SIG-M5 treated with dmso at 0.1 percent for 504 hours (cell line): ENCODE results near the gene DIAPH1.
A peak's percentile ranks its signal among the peaks of the same experiment; 100 is the strongest.
"Not testable (repeated sequence)": the region's sequence is repeated elsewhere in the genome, so short reads cannot be mapped to it uniquely, and the experiment has no call there.

Experiments used
- DNase-seq: peaks from one replicate; lab custom pipeline; 2025; ENCODE audit not compliant: unreplicated experiment; lab: John Stamatoyannopoulos, UW

Gene DIAPH1

GRCh38 chr5:141613344-141613743 is 5.5 kb downstream of the DIAPH1 start:
- no peak for DNase-seq

DNA sequence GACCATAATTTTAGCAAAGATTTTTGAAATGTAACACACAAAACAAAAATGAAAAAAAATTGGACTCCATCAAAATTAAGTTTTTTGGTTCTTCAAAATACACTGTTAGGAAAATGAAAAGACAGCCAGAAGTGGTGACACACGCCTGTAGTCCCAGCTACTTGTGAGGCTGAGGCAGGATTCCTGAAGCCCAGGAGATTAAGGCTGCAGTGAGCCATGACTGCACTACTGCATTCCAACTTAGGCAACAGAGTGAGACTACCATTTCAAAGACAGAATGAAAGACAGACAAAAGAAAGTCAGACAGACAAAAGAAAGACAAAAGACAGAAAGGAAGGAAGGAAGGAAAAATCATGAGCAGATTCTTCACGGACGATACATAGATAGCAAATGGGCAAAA is 7.5 kb downstream of the DIAPH1 start:
- DNase-seq = no peak

DNA sequence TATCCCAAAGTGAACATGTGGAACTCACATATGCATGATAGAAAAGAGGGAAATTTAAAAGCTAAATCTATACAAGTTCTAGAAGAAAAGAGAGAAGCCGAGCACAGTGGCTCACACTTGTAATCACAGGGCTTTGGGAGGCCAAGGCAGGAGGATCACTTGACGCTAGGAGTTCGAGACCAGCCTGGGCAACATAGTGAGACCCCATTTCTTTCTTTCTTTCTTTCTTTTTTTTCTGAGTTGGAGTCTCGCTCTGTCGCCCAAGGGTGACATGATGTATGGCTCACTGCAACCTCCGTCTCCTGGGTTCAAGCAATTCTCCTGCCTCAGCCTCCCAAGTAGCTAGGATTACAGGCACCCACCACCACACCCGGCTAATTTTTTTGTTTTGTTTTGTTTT is 8.9 kb downstream of the DIAPH1 start:
- not testable (repeated sequence) for DNase-seq

DNA sequence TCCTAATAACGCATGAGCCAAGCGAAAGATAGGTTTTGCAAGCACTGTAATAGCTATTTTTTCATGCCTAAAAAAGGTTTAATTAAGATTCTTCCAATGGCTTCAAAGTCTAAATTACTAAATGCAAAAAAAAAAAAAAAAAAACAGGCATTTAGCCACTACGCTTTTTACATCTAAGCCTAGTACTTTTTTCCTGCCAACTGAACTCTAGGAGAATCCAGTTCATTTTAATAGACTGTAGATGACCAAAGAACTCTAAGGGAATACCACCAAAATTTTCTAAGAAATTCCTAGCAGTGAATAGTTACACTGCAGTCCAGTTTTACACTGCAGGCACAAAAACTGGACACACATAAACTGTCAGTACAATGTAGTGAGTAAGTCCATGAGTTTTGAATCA is 9.8 kb downstream of the DIAPH1 start:
- no peak for DNase-seq

DNA sequence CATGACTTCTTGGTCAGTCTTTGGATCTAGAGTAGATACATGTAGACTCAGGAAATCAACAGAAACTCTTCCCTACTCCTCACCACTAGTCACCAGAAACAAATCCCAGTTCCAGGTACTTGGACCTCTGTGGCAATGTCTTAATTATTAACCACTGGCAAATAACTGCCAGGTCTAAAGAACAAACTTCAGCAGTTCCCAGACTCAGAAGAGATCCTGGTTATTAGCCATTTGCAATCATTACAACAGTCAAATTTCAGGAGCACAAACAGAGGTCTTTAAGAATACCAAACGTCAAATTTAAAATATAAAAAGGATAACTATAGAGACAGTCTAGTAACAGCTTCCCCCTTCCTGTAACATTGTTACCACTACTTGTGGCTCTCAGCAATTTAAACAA is 10.2 kb downstream of the DIAPH1 start:
- DNase-seq = no peak

DNA sequence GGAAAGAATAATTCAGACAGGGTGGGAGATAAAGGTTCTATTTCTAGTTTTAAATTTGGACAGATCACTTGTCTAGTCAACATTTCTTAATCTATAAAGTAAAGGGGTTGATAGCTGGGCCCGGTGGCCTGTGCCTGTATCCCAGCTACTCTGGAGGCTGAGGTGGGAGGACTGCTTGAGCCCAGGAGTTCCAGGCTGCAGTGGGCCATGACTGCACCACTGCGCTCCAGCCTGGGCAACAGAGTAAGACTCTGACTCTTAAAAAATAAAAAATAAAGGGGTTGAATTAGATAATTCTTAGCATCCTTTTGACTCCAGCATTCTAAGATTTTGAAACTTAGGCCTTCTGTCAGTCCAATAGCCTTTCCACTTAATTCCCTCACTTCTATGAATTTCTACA is 10.8 kb downstream of the DIAPH1 start:
- no peak for DNase-seq

GRCh38 chr5:141605523-141606277 is 13.1 kb downstream of the DIAPH1 start:
- peak; percentile 97 for DNase-seq

DNA sequence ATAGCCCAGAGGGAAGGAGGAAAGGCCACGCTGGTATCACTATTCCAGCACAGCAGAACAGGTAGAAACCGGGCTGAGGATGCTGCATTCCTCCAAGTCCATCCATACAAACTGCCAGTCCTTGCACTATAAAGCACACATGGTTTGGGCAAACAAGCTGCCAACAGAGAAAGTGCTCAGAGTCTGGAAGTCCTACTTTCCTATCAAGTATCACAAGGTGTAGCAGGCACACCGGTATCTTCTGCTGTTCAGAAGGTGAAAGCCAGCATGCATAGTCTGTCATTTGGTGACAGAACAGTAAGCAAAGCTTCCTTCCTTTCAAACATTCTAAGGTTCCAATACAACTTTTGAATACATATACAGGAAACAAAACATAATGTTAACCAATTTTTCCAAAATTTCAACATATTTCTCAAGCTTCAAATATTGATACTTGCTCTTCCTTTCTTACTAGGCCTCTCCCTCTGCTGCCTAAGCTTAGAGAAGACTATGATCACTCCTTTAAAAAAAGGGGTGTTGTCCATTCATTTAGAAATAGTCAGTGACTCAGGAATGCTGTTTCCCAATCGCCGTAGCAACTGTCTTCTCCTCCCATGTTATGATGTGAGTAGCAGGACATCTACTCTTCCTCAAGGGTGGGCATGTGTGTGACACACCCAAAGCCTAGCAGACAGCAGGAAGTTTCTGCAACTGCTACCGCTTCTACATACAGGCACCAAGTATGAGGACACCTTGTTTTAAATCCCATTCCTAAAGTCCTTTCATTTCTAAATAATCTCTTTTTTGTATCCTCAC is 14.7 kb downstream of the DIAPH1 start:
- peak; percentile 99 for DNase-seq

GRCh38 chr5:141602606-141603005 is 16.2 kb downstream of the DIAPH1 start:
- DNase-seq = no peak

DNA sequence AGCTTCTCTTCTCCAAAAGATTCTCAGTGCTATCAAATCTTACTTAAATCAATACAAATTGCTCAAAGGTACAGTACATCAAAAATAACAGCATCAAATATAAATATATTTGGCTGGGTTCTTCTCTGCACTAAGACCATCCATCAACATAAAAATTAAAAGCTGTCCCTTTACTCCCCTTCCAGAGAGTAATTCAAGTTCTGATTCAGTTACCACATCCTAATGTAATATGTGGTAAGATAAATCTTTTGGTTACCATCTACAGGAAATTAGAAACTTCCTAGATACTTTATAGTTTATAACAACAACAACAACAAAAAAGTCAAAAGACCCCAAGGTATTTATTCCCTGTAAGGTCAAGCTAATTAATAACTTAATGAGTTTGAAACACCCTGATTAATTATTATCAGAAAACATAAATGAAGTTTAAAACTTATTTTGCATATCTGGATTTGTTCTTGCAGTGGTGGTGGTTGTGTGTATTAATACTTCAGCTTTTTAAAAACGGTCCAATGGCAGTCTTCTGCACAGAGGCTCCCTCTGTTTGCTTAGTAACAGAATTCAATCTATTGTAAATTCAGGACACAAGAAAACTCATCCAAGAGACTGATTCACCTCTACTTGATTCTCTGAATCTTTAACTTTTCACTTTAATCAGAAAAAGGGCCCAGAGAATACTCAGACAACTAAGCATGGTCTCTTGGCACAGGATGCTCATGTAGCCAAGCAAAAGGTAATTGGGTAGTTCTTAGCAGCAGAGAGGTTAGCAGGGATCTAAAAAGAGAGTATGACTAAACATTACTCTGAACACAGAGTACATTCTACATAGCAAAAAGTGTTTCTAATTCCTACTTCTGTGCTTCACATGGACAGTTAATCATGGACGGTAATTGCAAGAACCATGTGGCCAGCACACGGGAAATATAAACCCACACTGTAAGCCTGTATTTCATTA is 20.1 kb downstream of the DIAPH1 start:
- DNase-seq = no peak

DNA sequence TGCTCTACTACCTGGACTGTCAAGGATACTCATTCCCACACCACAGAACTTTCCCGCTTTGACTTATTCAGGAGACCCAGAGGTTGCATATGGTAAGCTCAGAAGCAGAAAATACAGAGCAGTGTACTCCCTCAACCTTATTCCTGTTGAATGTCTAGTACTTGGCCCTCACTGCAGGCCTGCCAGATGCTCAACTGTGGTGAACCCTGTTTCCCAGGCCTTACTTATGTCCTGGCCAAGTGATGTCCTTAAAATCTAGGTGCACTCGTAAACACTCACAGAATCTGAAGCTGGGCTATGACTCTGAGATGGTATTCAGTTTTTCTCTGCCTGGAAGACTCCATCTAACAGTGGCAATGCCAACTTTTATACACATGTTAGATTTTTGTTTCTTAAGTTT is 21.0 kb downstream of the DIAPH1 start:
- no peak for DNase-seq

DNA sequence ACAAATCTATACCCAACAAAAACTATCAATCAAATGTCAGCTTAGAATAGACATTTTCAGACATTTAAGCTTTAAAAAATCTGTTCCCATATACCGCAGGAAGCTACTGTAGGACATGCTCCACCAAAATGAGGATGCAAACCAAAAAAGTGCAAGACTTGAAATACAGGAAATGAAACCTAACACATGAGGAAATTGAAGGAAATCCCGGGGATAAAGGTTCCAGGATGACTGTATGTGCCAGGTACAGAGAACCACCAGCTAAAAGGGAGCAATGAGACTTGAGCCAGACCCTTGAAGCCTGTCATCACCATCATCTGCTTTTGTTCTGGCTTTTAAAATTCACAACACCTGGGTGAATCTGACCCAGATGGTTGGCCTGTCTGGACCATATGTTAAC is 21.4 kb downstream of the DIAPH1 start:
- peak; percentile 68 for DNase-seq

DNA sequence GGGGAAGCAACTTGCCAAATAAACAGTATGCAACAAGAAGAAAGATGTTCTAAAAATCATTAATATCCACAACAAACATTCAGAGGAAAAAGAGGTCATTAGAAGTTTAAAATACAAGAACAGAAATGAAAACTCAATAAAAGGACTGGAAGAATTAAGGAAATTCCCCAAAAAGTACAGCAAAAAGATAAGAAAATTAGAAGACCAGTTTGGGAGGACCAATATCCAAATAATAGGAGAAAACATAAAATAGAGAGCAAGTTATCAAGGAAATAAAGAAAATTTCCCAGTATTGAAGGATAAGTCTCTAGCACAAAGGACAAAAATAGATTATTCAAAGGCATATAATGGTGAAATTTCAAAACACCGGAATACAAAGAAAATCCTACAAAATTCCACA is 21.9 kb downstream of the DIAPH1 start:
- DNase-seq = no peak

- peak; percentile 51 for DNase-seq
These were observed 28.7 kb downstream of the DIAPH1 start for GRCh38 chr5:141590127-141590526.

DNA sequence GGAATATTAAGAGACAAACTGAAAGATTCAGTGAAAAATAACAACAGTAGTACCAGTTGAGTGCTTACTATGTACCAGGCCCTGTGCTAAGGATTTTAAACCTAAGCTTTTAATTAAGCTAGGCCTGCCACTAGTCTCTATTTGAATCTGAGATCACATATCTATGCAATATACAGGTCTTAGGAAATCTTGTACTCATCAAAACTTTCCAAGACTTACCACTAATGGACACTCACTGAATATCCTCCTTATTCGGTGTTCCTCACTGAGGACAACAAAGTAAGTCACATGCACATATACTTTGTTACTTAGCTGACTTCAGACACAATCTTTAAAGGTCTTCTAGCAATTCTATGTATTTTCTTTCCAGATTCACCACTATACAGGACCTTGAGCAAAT is 32.6 kb downstream of the DIAPH1 start:
- no peak for DNase-seq

GRCh38 chr5:141585594-141585993 is 33.2 kb downstream of the DIAPH1 start:
- DNase-seq = peak; percentile 79

- no peak for DNase-seq
These were observed 44.7 kb downstream of the DIAPH1 start for GRCh38 chr5:141574122-141574510.

DNA sequence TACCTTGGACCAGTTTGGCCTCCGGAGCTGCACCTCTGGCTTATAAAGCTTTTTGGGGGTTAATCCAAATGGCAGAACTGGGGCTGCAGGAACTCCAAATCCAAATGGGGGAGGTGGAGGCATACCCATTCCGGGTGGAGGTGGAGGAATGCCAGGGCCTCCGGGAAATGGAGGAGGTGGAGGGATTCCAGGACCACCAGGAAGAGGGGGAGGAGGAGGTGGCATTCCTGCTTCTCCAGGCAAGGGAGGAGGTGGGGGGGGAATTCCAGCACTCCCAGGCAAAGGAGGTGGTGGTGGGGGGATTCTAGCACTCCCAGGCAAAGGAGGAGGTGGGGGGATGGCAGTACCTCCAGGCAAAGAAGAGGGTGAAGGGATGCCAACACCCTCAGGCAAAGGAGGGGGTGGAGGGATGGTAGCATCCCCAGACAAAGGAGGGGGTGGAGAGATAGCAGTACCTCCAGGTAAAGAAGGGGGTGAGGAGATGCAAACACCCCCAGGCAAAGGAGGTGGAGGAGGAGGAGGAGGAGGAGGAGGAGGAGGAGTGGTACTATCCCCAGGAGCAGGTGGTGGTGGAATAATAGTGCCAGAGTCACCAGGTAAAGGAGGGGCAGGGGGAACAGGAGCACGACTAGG is 45.2 kb downstream of the DIAPH1 start:
- no peak for DNase-seq

DNA sequence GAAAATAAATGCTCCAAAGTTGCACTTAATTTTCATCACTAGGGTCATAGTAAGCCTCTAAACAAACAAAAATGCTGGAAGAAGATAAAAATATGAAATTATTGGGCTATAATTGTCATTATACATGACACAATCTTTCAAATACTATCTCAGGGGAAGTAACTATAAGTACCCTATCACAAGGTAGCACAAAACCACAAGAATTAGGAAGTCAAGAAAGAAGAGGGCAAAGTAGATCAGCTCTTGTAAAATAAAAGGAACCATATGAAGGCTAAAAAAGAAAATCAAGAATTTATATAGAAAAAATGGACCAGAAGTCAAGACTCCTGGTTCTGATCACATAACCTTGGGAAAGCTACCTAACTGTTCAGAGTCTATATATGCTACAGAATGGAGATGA is 48.1 kb downstream of the DIAPH1 start:
- DNase-seq = peak; percentile 73

- DNase-seq = peak; percentile 42
These were observed 51.2 kb downstream of the DIAPH1 start for GRCh38 chr5:141567513-141568117.
